H4 (cell line): ENCODE measurements around the gene PGBD5. TPM values are rescaled to one million over a fixed set of nuclear protein-coding genes. Genes with fewer than 3 reads are reported as not detected.
"Not testable (repeated sequence)": the region's sequence is repeated elsewhere in the genome, so short reads cannot be mapped to it uniquely, and the experiment has no call there.

Source experiments
- DNase-seq: peaks from one replicate; pipeline ENCODE4 v3.0.0-alpha.2; 2015; ENCODE audit warnings: low spot score
- total RNA-seq: library from RNA; depleted of rRNA; stranded (reverse); fragments of >200 nt; shearing (Covaris generic); gene quantifications from 2 replicates; pipeline ENCODE4 v1.2.3, GENCODE V29; 2014

The PGBD5 gene
- total RNA-seq, 1 experiment from 2014 or later: 1.5 TPM

DNA sequence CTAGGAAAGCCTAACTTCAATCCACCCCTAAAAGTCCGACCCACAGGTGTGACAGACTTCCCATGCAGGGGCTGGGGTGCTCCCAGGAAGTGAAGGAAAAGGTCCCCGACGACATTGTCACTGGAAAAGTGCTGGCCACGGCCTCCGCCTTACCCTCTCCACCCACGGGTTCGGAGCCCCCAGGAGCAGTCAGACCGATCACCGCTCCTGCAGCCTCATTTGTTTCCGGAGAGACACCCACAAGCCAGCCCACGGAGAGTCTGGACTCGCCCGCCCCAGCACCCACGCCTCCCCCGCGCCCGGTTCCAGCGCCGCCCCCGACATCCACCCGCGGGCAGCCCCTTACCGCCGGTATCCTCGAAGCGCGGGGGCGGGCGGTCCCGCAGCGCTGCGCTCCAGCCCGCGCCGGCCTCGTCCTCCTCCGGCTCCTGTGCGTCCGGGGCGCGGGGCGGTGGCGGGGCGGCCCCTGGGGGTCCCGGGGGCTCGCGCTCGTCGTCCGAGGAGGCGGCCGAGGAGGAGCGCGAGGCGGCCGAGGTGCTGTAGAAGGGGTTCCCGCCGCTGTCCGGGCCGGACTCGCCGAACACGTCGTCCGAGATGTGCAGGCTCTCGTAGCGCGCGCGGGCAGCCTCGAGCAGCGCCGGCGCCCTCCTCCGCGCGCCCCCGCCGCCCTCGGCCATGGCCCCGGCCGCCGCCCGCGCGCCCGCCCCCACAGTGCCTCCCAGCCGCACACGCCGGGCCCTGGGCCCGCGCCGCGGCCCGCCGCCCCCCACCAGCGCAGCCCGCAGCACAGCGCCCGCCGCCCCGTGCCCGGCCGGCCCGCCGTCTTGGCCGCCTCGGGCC, 660 bp downstream of the PGBD5 start:
- no peak for DNase-seq

GRCh38 chr1:230424391-230425251, 1.5 kb downstream of the PGBD5 start:
- no peak for DNase-seq

DNA sequence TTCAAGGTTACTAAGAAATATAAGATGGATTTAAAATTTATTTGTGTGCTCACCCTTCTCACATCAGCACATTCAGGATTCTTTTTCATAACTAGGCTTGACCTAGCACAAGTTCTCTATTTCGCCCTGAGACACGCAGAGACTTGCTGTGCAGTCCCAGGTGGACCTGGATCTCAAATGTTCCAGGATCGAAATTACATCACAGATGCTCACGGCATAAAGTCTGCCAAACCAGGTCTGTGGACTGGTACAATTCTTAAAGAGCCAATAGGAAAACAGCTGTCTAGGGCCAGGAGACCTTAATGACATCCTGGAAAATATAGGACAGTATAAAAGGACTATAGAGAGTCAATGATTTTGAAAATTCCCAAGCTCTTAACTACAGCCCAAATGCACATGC, 2.2 kb downstream of the PGBD5 start:
- DNase-seq: no peak

DNA sequence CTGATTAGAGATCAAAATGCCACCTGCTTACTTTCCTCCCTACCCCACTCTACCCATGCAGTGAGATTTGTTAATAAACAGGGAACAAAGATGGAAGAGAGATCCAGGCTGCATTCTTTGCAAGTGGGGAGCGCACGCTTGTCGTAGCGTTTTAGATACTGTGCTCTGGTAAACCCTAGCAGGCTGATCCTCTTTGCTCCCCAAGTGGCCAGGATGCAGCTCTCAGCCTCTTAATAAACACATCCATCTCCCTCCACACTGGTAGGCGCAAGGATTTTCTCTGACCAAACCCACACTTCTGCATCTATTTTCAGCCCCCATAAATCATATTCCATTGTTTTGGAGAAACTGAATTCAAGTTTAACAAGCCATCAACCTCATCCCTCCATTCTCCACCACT, 2.9 kb downstream of the PGBD5 start:
- no peak for DNase-seq

- no peak for DNase-seq
Observed at GRCh38 chr1:230422221-230422981, 3.7 kb downstream of the PGBD5 start.

DNA sequence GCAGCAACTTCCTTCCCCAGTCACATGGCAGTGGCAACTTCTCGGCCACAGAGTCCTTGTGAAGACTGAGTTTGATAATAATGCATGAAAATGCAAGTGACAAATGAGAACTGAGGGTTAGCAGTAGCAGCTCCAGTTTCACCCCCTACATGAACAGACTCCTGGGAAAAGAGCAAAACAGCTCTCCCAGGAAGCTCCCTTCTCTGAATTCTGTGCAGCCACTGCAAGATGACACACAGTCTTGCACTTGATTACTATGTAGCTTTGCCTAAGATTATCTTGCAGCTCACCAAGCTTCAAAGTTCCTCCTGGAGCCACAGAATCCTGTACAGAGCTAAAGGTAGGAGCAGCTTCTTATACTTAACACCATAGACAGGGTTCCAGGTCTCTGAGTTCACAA, 4.7 kb downstream of the PGBD5 start:
- DNase-seq: no peak

GRCh38 chr1:230420372-230420771, 5.8 kb downstream of the PGBD5 start:
- DNase-seq: not testable (repeated sequence)

GRCh38 chr1:230416430-230416829, 9.7 kb downstream of the PGBD5 start:
- DNase-seq: no peak

GRCh38 chr1:230415405-230416132, 10.6 kb downstream of the PGBD5 start:
- no peak for DNase-seq

- DNase-seq: no peak
Observed at GRCh38 chr1:230414694-230415093, 11.4 kb downstream of the PGBD5 start.

DNA sequence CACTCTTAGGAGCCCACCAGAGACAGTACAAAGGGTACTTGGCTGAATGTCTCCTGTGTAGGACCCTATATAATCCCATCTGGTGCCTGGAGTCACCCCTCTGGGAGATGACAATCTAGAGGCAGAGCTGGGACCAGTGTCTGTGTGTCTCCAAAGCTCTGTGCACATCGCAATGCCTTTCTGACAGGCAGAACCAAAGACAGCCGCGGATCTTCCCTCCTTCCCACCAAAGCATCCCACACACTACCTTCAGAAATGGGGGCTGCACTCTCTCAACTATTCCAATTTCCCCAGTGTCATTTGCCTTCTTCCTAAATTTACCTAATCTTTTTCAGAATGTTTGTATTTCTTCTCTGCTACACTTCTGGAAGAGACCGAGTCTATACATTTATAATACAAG, 12.0 kb downstream of the PGBD5 start:
- no peak for DNase-seq

DNA sequence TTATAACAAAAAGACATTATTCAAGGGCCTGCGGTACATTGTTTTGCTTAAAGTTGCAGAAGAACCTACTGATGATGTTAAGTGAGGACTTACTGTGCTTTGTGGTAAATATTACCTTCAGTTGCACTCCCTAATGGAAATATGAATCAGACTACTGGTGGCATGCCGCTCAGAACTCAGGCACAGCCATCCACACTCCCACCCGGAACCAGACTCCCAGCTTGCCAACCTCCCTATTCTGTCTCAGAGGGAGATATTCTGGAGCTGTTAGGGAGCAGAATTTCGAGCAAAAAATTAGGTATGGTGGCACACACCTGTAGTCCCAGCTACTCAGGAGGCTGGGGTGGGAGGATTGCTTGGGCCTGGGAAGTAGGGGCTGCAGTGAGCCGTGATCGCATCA, 13.1 kb downstream of the PGBD5 start:
- DNase-seq: no peak

- DNase-seq: no peak
Observed at GRCh38 chr1:230408971-230409370, 17.2 kb downstream of the PGBD5 start.

DNA sequence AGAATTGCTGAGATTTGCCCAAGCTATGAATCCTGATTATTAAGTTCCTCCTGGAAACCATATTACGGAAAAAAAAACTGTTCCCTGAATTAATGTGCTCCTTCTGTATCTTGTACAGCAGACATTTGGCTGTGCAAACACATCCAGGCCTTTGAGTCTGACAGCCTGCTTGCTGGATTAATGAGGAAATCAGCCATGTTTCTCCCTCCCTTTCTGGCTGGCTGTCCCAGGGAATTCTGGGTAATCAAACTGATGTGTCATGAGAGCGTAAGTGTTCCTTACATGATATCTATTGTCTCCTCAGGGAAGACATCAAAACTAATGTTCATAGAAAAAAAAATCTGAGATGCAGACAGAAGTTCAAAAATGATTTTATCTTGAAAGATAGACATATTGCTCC, 18.8 kb downstream of the PGBD5 start:
- DNase-seq: no peak

DNA sequence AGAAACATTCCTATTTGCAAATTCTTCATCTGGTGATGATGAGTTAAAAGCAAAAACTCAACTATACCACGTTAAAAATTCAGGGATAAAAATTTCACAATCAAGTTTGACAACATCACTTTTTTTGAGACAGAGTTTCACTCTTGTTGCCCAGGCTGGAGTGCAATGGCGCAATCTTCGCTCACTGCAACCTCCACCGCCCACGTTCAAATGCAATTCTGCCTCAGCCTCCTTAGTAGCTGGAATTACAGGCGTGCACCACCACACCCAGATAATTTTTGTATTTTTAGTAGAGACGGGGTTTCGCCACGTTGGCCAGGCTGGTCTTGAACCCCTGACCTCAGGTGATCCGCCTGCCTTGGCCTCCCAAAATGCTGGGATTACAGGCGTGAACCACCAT, 19.4 kb downstream of the PGBD5 start:
- not testable (repeated sequence) for DNase-seq

- DNase-seq: no peak
Observed at GRCh38 chr1:230403442-230403841, 22.7 kb downstream of the PGBD5 start.

- DNase-seq: peak; percentile 31
Observed at GRCh38 chr1:230401763-230402294, 24.3 kb downstream of the PGBD5 start.

DNA sequence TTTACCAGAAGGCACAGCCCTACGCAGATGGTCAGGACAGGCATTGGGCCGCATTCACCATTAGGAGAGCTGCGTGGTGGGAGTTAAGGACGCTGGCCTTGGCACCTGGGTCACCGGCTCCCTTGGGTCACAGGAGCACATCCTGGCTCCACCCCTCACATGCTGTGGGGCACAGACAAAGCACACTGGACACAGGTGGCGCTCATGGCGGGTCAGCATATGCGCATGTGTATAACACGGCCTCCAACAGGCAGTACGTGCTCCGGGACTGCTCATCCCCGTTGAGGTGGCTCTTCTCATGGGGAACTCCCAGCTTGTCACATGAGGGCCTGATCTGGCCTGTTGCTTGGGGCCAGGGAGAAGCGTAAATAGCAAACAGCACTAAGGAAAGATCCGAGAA, 25.0 kb downstream of the PGBD5 start:
- no peak for DNase-seq

GRCh38 chr1:230400007-230400344, 26.2 kb downstream of the PGBD5 start:
- DNase-seq: no peak

DNA sequence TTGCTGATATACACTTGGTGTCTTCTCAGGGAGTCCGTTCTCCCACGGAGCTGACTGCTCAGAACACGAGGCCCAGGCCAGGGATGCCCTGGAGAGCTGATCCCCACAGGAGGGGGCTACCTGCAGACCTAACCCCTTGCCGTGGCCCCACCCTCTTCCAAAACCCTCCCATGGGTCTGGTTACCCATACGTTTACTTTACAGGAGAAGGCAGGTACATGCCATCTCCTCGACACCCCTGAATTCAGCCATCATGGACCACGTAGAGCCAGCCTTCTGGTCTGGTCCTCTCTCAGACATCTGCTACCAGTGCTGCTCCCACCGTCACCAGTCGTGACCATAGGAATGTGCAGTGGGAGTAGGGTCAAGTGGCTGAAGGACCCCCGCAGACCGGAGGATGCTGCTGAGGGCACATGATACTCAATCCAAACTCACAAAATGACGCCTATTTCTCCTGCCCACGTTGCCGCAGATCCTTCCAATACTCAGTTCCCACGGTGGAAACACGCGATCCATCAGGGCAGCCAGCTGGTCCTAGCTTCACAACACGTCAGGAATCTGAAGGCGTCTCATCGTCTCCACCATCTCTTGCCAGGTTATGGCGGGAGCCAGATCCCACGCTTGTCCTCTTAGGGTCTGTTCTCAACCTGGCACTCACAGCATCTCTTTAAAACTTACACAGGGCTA, 26.7 kb downstream of the PGBD5 start:
- no peak for DNase-seq

DNA sequence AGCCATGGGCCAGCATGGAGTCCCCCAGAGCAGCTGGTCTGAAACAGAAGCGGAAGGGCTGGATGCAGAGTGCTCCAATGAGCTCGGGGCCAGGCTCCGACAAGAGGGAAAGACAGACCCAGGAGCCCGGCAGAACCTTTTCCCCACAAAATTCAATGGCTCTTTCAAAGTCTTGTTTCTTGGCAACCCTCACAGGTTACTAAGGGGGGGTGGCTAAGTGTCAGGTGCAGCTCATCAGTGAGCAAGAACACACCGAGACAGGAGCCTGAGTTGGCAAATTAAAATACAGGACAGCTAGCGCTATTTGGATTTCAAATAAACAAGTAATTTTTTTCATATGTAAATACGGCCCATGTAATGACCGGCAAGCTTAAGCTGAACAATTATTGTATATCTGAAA, 27.3 kb downstream of the PGBD5 start:
- DNase-seq: no peak
